IMR-90 (cell line): Measurements from ENCODE around the gene MICAL2. TPM values are rescaled to one million over a fixed set of nuclear protein-coding genes. Genes with fewer than 3 reads are reported as not detected.
A peak's percentile ranks its signal among the peaks of the same experiment; 100 is the strongest.

Experiments
- ATAC-seq: fragments of 200-7000 bp; cut with Tn5 transposase; 2 replicates; pipeline ENCODE4 v1.9.1; 2020; ENCODE audit warnings: low read depth, mild to moderate bottlenecking, moderate library complexity
- BruUV-seq: library from RNA; stranded (reverse); fragments of 400-500 nt; replicated peaks from 2 replicates; lab custom pipeline; 2021; lab: Mats Ljungman, UMichigan
- CTCF ChIA-PET: fragments of 300-600 bp; formaldehyde crosslinking; extraction: SDS; loops from one replicate; lab custom pipeline; 2021; ENCODE audit warnings: antibody characterized with exemption; lab: Yijun Ruan, JAX
- POLR2A ChIA-PET: fragments of 300-600 bp; sonication (Branson Sonifier 250); formaldehyde crosslinking; loops from one replicate; lab custom pipeline; 2022; ENCODE audit warnings: antibody characterized with exemption; ENCODE audit not compliant: unreplicated experiment; lab: Charles Lee
- DNase-seq: peaks from one replicate; pipeline ENCODE4 v3.0.0; 2013
- H2AFZ ChIP-seq: replicated peaks from 2 replicates; pipeline ENCODE3; 2013; ENCODE audit warnings: low read length, mild to moderate bottlenecking; ENCODE audit not compliant: poor library complexity
- H2AK5ac ChIP-seq: 2 replicates; pipeline ENCODE4 v1.6.1; 2013; ENCODE audit warnings: low read depth, low read length, inconsistent platforms
- H2AK9ac ChIP-seq: replicated peaks from 2 replicates; pipeline ENCODE3; 2013; ENCODE audit warnings: mild to moderate bottlenecking, low read depth, low read length, moderate library complexity; ENCODE audit not compliant: poor library complexity
- H2BK120ac ChIP-seq: 2 replicates; pipeline ENCODE4 v1.6.1; 2013; ENCODE audit warnings: low read depth, low read length, inconsistent platforms
- H2BK15ac ChIP-seq: 3 replicates; pipeline ENCODE4 v1.6.1; 2013; ENCODE audit warnings: low read depth, low read length, inconsistent platforms
- H2BK20ac ChIP-seq: 2 replicates; pipeline ENCODE4 v1.6.1; 2013; ENCODE audit warnings: low read depth, mild to moderate bottlenecking, inconsistent platforms, low read length, moderate library complexity
- H2BK5ac ChIP-seq: 2 replicates; pipeline ENCODE4 v1.6.1; 2013; ENCODE audit warnings: mild to moderate bottlenecking, low read depth, low read length, inconsistent platforms; ENCODE audit not compliant: poor library complexity, severe bottlenecking
- H3K14ac ChIP-seq: replicated peaks from 2 replicates; pipeline ENCODE4 v1.6.1; 2013; ENCODE audit warnings: low read depth, low read length, inconsistent platforms
- H3K18ac ChIP-seq: 2 replicates; pipeline ENCODE4 v1.6.1; 2013; ENCODE audit warnings: low read depth, low read length, control low read depth
- H3K23ac ChIP-seq: 2 replicates; pipeline ENCODE4 v1.6.1; 2013; ENCODE audit warnings: low read depth, low read length, inconsistent platforms
- H3K27ac ChIP-seq: 2 replicates; pipeline ENCODE4 v1.5.1; 2013; ENCODE audit warnings: mild to moderate bottlenecking, control low read depth, low read length; ENCODE audit not compliant: insufficient read depth
- H3K27me3 ChIP-seq: 2 replicates; pipeline ENCODE4 v1.6.1; 2013; ENCODE audit warnings: low read length; ENCODE audit not compliant: control insufficient read depth, insufficient read depth
- H3K36me3 ChIP-seq: 2 replicates; pipeline ENCODE4 v1.6.1; 2013; ENCODE audit warnings: low read length, mixed read lengths; ENCODE audit not compliant: control insufficient read depth, insufficient read depth
- H3K4ac ChIP-seq: 2 replicates; pipeline ENCODE4 v1.6.1; 2013; ENCODE audit warnings: low read depth, low read length, inconsistent platforms
- H3K4me1 ChIP-seq: 2 replicates; pipeline ENCODE4 v1.6.1; 2013; ENCODE audit warnings: low read length, mixed read lengths; ENCODE audit not compliant: control insufficient read depth, insufficient read depth
- H3K4me2 ChIP-seq: 2 replicates; pipeline ENCODE4 v1.6.1; 2013; ENCODE audit warnings: low read depth, mild to moderate bottlenecking, control low read depth, low read length, moderate library complexity
- H3K4me3 ChIP-seq: 2 replicates; pipeline ENCODE4 v1.5.1; 2013; ENCODE audit warnings: low read depth, mild to moderate bottlenecking, control low read depth, low read length, moderate library complexity; ENCODE audit not compliant: insufficient read depth
- H3K56ac ChIP-seq: 2 replicates; pipeline ENCODE4 v1.6.1; 2013; ENCODE audit warnings: low read length, inconsistent platforms; ENCODE audit not compliant: insufficient read depth; ENCODE audit errors: extremely low read depth
- H3K79me1 ChIP-seq, 2 experiments: 2 replicates each; pipeline ENCODE4 v1.6.1; 2013; ENCODE audit warnings: low read length in 2 of 2, inconsistent platforms in 1 of 2, low read depth in 1 of 2
- H3K9ac ChIP-seq: 2 replicates; pipeline ENCODE4 v1.6.1; 2013; ENCODE audit warnings: low read depth, low read length, control low read depth
- H3K9me1 ChIP-seq: 2 replicates; pipeline ENCODE4 v1.6.1; 2013; ENCODE audit warnings: low read length, inconsistent platforms; ENCODE audit not compliant: insufficient read depth
- H3K9me3 ChIP-seq: 2 replicates; pipeline ENCODE4 v1.6.1; 2013; ENCODE audit warnings: low read length; ENCODE audit not compliant: control insufficient read depth, insufficient read depth
- H4K20me1 ChIP-seq: 2 replicates; pipeline ENCODE4 v1.6.1; 2013; ENCODE audit warnings: low read length, inconsistent platforms; ENCODE audit not compliant: insufficient read depth
- H4K5ac ChIP-seq: 2 replicates; pipeline ENCODE4 v1.6.1; 2013; ENCODE audit warnings: mild to moderate bottlenecking, low read depth, low read length, control low read depth
- H4K8ac ChIP-seq, 2 experiments: 2 replicates each; pipeline ENCODE4 v1.6.1; 2013; ENCODE audit warnings: low read depth in 2 of 2, low read length in 2 of 2, control low read depth in 1 of 2, inconsistent platforms in 1 of 2
- H4K91ac ChIP-seq: 2 replicates; pipeline ENCODE4 v1.6.1; 2013; ENCODE audit warnings: low read depth, low read length, inconsistent platforms; ENCODE audit not compliant: insufficient read depth
- BHLHE40 ChIP-seq: fragments of 150-350 bp; IDR thresholded peaks from 2 replicates; pipeline ENCODE4 v1.6.1; 2016; ENCODE audit warnings: mild to moderate bottlenecking, low read depth, low read length
- CHD1 ChIP-seq: IDR thresholded peaks from 2 replicates; pipeline ENCODE4 v1.6.1; 2012; ENCODE audit warnings: low read depth, low read length, improper control_type of control experiment
- FOS ChIP-seq: fragments of 150-350 bp; IDR thresholded peaks from 2 replicates; pipeline ENCODE4 v1.6.1; 2016; ENCODE audit warnings: low read depth, low read length
- MXI1 ChIP-seq: IDR thresholded peaks from 2 replicates; pipeline ENCODE4 v1.6.1; 2012; ENCODE audit warnings: low read depth, mild to moderate bottlenecking, low read length, moderate library complexity, borderline replicate concordance
- NFE2L2 ChIP-seq: fragments of 150-350 bp; IDR thresholded peaks from 2 replicates; pipeline ENCODE4 v1.6.1; 2016; ENCODE audit warnings: low read depth, mild to moderate bottlenecking, low read length
- POLR2A ChIP-seq: IDR thresholded peaks from 2 replicates; pipeline ENCODE4 v1.6.1; 2012; ENCODE audit warnings: mild to moderate bottlenecking, low read depth, low read length
- RAD21 ChIP-seq: IDR thresholded peaks from 2 replicates; pipeline ENCODE4 v1.6.1; 2012; ENCODE audit warnings: low read length, improper control_type of control experiment
- RCOR1 ChIP-seq: IDR thresholded peaks from 2 replicates; pipeline ENCODE4 v1.6.1; 2012; ENCODE audit warnings: mild to moderate bottlenecking, low read length, improper control_type of control experiment; ENCODE audit not compliant: insufficient replicate concordance
- SMC3 ChIP-seq: fragments of 150-350 bp; IDR thresholded peaks from 2 replicates; pipeline ENCODE4 v1.6.1; 2016; ENCODE audit warnings: low read depth, mild to moderate bottlenecking, antibody characterized with exemption, low read length, moderate library complexity
- dilution Hi-C: fragments of 300-500 bp; cut with HindIII; formaldehyde crosslinking; loops from one replicate; pipeline ENCODE4 v1.14.3; 2018; ENCODE audit warnings: low sequenced_read_pairs; ENCODE audit not compliant: unreplicated experiment
- in situ Hi-C: fragments of 300-500 bp; cut with MboI; formaldehyde crosslinking; loops from 3 replicates; pipeline ENCODE4 v1.14.3; 2019; ENCODE audit warnings: low sequenced_read_pairs, inconsistent platforms, mixed read lengths
- intact Hi-C: fragments of 100-400 bp; cut with micrococcal nuclease; formaldehyde crosslinking; loops from 2 replicates; pipeline ENCODE4 v1.10.0; 2022
- polyA plus RNA-seq, 3 experiments: library from polyadenylated mRNA; depleted of rRNA; stranded (reverse); fragments of >200 nt; gene quantifications; 2 replicates each; pipeline ENCODE4 v1.2.3, GENCODE V29; 2012; ENCODE audit warnings: low replicate concordance in 1 of 3
- total RNA-seq: library from RNA; depleted of rRNA; stranded (reverse); fragments of >200 nt; gene quantifications from 2 replicates; pipeline ENCODE4 v1.2.3, GENCODE V29; 2012
- TF ChIP-seq, protein P1 (sequence below): fragments of 150-350 bp; IDR thresholded peaks from 2 replicates; pipeline ENCODE4 v1.6.1; 2016; ENCODE audit warnings: low read depth, mild to moderate bottlenecking, low read length, moderate library complexity, borderline replicate concordance
- TF ChIP-seq, protein P2 (sequence below): fragments of 150-350 bp; IDR thresholded peaks from 2 replicates; pipeline ENCODE4 v1.6.1; 2017; ENCODE audit warnings: mild to moderate bottlenecking, antibody characterized with exemption, low read length, low read depth

The MICAL2 gene
- total and polyA plus RNA-seq, 2 of the 4 experiments (the other 2 are of a cell fraction): 170 to 336 TPM

DNA sequence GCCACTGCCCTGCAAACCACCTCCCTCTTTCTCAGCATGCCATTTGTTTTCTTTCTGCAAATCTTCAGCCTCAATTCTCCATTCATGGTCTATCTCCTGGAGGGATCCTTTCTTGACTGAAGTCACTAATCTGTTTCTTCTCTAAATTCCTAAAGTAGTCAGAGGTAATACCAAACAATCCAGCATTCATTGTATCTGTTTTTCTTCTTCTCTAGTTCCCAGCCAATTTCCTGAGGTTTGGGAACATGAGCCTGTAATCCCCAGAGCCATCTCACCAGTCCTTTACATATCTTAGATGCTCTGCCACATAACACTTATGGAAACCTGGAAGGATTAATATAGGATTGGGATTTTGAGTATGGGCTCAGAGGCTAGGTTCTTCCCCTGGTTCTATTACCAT, 86.5 kb downstream of the MICAL2 start:
- Histone ChIP-seq H2BK5ac (peak overlapping the region; percentile 9), H3K36me3 (peaks cover 7% of the 10 kb centered on the region; the same call in 1 of the 2 replicates), H3K9me1 (peaks cover 46% of the 10 kb centered on the region), H3K23ac (peak overlapping the region; percentile 44; the same call in 1 of the 2 replicates), H2BK15ac (0 out of 3 replicates have a peak overlapping the region, but pooled peaks have one; percentile 28), H3K9ac (no peak overlapping the region), H2AK5ac (no peak overlapping the region), H4K91ac (0 out of 2 replicates have a peak overlapping the region, but pooled peaks have one; percentile 8), H4K20me1 (peaks cover 3% of the 10 kb centered on the region; the same call in 1 of the 2 replicates), H3K9me3 (no peaks in the 10 kb centered on the region), H3K4me2 (no peak overlapping the region), H2BK20ac (no peak overlapping the region; the same call in 1 of the 2 replicates), H3K18ac (peak overlapping the region; percentile 28; the same call in 1 of the 2 replicates), H4K5ac (no peak overlapping the region), H2AFZ (no peak overlapping the region), H2AK9ac (no peak overlapping the region), H3K79me1 (peaks cover 33 to 87% of the 10 kb centered on the region in 2 experiments), H3K27me3 (no peaks in the 10 kb centered on the region), H3K56ac (no peak overlapping the region), H3K27ac (no peak overlapping the region), H3K4me3 (no peak overlapping the region), H3K4me1 (peaks cover 40% of the 10 kb centered on the region), H2BK120ac (peak overlapping the region; percentile 1; the same call in 1 of the 2 replicates), H4K8ac (0 out of 4 replicates have a peak overlapping the region, but pooled peaks of 1 of the 2 experiments have one; percentile 11), H3K4ac (peak overlapping the region; percentile 56; the same call in 1 of the 2 replicates), H3K14ac (peak overlapping the region; percentile 61; the same call in 1 of the 2 replicates)
- ATAC-seq (no peak), DNase-seq (no peak)
- in situ Hi-C loops (no loop called here), intact Hi-C loops (no loop called here), dilution Hi-C loops (no loop called here)
- TF ChIP-seq MXI1 (no peak), POLR2A (no peak), BHLHE40 (no peak), FOS (no peak), SMC3 (no peak), RAD21 (no peak), RCOR1 (no peak), NFE2L2 (no peak), CHD1 (no peak)
- TF ChIP-seq, protein P1, sequence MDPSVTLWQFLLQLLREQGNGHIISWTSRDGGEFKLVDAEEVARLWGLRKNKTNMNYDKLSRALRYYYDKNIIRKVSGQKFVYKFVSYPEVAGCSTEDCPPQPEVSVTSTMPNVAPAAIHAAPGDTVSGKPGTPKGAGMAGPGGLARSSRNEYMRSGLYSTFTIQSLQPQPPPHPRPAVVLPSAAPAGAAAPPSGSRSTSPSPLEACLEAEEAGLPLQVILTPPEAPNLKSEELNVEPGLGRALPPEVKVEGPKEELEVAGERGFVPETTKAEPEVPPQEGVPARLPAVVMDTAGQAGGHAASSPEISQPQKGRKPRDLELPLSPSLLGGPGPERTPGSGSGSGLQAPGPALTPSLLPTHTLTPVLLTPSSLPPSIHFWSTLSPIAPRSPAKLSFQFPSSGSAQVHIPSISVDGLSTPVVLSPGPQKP: no peak
- TF ChIP-seq, protein P2, sequence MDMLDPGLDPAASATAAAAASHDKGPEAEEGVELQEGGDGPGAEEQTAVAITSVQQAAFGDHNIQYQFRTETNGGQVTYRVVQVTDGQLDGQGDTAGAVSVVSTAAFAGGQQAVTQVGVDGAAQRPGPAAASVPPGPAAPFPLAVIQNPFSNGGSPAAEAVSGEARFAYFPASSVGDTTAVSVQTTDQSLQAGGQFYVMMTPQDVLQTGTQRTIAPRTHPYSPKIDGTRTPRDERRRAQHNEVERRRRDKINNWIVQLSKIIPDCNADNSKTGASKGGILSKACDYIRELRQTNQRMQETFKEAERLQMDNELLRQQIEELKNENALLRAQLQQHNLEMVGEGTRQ: no peak
- BruUV-seq: no TSS peak
- POLR2A ChIA-PET: no interaction called here
- CTCF ChIA-PET: no interaction called here
